Measurements from ENCODE around the gene CD151. TPM values are rescaled to one million over a fixed set of nuclear protein-coding genes. Genes with fewer than 3 reads are reported as not detected.
A peak's percentile ranks its signal among the peaks of the same experiment; 100 is the strongest.

CD151 gene
- total RNA-seq, 1 donor from 2014 or later, result 154 TPM

DNA sequence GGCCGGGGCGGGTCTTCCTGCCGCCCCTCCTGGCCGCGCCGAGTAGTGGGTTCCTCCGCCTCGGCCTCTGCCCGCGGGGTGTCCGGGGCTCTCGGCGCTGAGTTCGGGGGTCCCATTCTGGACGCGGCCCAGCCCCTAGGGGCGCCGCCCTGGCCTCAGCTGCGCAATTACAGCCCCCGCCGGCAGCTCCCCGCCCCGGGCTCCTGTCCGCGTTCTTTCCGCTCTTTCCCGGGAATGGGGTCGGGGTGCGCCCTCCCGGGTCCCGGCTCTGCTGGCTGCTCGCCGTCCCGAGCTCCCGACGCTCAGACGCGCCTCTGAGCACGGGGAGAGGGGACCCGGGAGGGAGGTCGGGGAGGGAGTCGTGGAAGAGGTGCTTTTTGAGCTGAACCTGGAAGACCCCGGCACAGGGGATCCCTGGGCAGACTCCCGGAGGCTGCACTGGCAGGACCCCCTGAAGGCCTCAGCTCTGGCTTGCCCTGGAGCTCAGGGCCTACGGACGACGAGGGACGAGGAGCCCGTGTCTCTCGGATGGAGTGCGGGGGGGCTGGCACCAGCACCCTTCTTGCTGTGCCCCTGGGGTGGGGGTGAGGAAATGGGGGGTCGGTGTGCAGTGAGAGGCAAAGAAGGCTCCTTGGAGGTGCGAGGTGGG lies 10.5 kb downstream of the CD151 start:
- TF ChIP-seq, protein P1, sequence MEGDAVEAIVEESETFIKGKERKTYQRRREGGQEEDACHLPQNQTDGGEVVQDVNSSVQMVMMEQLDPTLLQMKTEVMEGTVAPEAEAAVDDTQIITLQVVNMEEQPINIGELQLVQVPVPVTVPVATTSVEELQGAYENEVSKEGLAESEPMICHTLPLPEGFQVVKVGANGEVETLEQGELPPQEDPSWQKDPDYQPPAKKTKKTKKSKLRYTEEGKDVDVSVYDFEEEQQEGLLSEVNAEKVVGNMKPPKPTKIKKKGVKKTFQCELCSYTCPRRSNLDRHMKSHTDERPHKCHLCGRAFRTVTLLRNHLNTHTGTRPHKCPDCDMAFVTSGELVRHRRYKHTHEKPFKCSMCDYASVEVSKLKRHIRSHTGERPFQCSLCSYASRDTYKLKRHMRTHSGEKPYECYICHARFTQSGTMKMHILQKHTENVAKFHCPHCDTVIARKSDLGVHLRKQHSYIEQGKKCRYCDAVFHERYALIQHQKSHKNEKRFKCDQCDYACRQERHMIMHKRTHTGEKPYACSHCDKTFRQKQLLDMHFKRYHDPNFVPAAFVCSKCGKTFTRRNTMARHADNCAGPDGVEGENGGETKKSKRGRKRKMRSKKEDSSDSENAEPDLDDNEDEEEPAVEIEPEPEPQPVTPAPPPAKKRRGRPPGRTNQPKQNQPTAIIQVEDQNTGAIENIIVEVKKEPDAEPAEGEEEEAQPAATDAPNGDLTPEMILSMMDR (IDR thresholded peaks at IDR 0.05; ENCODE audit: unreplicated experiment), result peak; percentile 37
- H3K36me3 Mint-ChIP-seq (ENCODE audit: insufficient read depth), result no peaks in the 10 kb centered on the region
- peaks cover 3% of the 10 kb centered on the region for H3K27me3 Mint-ChIP-seq
- peak overlapping the region; percentile 67 for H3K4me3 Mint-ChIP-seq (ENCODE audit: low read depth)
- H3K9me3 Mint-ChIP-seq (ENCODE audit: low read depth), result no peaks in the 10 kb centered on the region
- no peak for DNase-seq (ENCODE audit: low spot score, unreplicated experiment)
- H3K4me1 Mint-ChIP-seq (ENCODE audit: low read depth), result peaks cover 15% of the 10 kb centered on the region
- H3K27ac Mint-ChIP-seq, result peak overlapping the region; percentile 56

- Mint-ChIP-seq H3K4me1 (ENCODE audit: low read depth) (peaks cover 15% of the 10 kb centered on the region), H3K9me3 (ENCODE audit: low read depth) (no peaks in the 10 kb centered on the region), H3K4me3 (ENCODE audit: low read depth) (peak overlapping the region; percentile 67), H3K27ac (peak overlapping the region; percentile 64), H3K36me3 (ENCODE audit: insufficient read depth) (no peaks in the 10 kb centered on the region), H3K27me3 (peaks cover 3% of the 10 kb centered on the region)
- TF ChIP-seq, protein P1 (IDR thresholded peaks at IDR 0.05; ENCODE audit: unreplicated experiment), result no peak
- DNase-seq (ENCODE audit: low spot score, unreplicated experiment), result peak; percentile 37
Measured at GRCh38 chr11:843818-844692, 11.3 kb downstream of the CD151 start.

DNA sequence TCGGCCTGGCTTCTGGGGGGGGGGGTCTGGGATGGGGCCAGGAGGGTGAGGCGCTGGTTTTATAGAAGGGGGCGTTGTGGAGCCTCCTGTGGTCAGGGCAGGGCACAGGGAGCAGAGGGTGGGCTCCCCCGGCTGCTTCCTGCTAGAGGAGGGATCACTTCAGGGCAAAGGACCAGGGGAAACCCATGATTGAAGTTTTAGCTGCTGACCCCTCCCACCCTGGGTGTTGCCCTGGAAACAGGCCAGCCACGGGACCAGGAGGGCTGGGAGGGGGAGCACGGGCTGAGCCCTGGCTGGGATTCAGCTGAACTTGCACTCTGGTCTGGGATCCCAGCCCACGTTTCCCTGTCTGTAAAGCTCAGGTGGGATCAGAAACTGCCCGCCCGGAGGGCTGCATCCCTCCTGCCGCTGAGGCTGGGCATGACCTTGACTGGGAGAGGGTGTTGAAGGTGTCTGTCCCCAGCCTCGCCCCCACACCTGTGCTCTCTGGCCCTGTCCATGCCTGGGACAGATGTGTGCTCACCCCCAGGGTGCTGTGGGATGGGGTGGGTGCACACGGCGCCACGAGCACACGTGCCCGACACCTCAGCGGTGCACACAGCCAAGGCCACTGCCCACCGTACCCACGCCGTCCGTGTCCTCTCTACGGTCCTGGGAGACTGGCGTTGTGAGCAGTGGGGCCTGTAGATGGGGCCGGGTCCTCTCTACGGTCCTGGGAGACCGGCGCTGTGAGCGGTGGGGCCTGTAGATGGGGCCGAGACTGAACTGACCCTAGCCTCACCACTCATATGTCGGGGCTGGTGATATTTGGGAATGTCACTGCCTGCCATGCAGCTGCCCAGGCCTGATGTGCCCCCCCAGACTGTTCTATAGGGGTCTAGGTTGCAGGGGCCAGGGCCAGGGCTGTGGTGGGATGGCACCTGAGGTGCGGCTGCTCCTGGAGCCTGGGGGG lies 12.2 kb downstream of the CD151 start:
- no peak for DNase-seq (ENCODE audit: low spot score, unreplicated experiment)
- peaks cover 15% of the 10 kb centered on the region for H3K4me1 Mint-ChIP-seq (ENCODE audit: low read depth)
- no peak overlapping the region for H3K27ac Mint-ChIP-seq
- H3K4me3 Mint-ChIP-seq (ENCODE audit: low read depth), result peak overlapping the region; percentile 35
- H3K9me3 Mint-ChIP-seq (ENCODE audit: low read depth), result no peaks in the 10 kb centered on the region
- TF ChIP-seq, protein P1 (IDR thresholded peaks at IDR 0.05; ENCODE audit: unreplicated experiment), result peak; percentile 25
- no peaks in the 10 kb centered on the region for H3K36me3 Mint-ChIP-seq (ENCODE audit: insufficient read depth)
- peaks cover 3% of the 10 kb centered on the region for H3K27me3 Mint-ChIP-seq

DNA sequence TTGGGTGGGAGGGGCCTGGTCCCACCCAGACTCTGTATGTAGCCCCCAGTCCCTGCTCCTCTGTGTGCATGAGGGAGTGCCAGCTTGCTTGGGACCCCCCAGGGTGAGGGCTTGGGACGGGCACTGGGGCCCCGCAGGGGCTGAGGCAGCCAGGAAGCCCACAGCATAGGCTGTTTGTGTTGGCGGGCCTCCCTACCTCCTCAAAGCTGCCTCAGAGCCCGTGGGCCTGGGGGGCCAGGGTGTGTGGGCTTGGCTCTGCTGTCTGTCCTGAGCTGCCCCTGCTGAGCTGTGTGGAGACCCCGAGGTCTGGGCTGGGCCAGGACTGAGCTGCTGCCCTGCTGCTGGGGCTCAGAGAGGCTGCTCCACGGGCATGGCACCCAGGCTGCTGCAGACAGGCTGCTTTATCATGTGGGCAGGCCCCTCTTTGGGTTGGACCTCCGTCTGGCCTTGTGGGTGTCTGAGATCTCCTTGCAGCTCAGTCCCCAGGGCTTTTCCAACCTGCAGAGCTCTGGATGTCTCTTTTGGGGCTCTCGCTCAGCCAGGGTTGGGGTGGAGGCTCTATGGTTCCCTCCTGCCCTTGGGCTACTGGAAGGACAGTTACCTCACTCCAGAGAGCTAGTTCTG lies 13.2 kb downstream of the CD151 start:
- no peaks in the 10 kb centered on the region for H3K9me3 Mint-ChIP-seq (ENCODE audit: low read depth)
- TF ChIP-seq, protein P1 (IDR thresholded peaks at IDR 0.05; ENCODE audit: unreplicated experiment), result no peak
- no peak overlapping the region for H3K4me3 Mint-ChIP-seq (ENCODE audit: low read depth)
- H3K4me1 Mint-ChIP-seq (ENCODE audit: low read depth), result peaks cover 14% of the 10 kb centered on the region
- no peak for DNase-seq (ENCODE audit: low spot score, unreplicated experiment)
- H3K27me3 Mint-ChIP-seq, result peaks cover 5% of the 10 kb centered on the region
- H3K27ac Mint-ChIP-seq, result no peak overlapping the region
- H3K36me3 Mint-ChIP-seq (ENCODE audit: insufficient read depth), result no peaks in the 10 kb centered on the region

All from progenitor cell of endocrine pancreas (in vitro differentiated cells).